IPS-20b (cell line): Measurements from ENCODE around the gene PDE1C.
"Not testable (repeated sequence)": the region's sequence is repeated elsewhere in the genome, so short reads cannot be mapped to it uniquely, and the experiment has no call there.

Source experiments
- H3K27ac ChIP-seq: one replicate; pipeline ENCODE4 v1.5.1; 2013; ENCODE audit warnings: low read length
- H3K27me3 ChIP-seq: 2 replicates; pipeline ENCODE4 v1.6.1; 2013; ENCODE audit warnings: mild to moderate bottlenecking, low read length, inconsistent platforms; ENCODE audit not compliant: insufficient read depth
- H3K36me3 ChIP-seq: 2 replicates; pipeline ENCODE4 v1.6.1; 2013; ENCODE audit warnings: low read depth, mild to moderate bottlenecking, inconsistent platforms, low read length, moderate library complexity; ENCODE audit not compliant: insufficient read depth
- H3K4me1 ChIP-seq: 2 replicates; pipeline ENCODE4 v1.6.1; 2013; ENCODE audit warnings: mild to moderate bottlenecking, control low read depth, inconsistent platforms, low read length, moderate library complexity; ENCODE audit not compliant: insufficient read depth
- H3K4me3 ChIP-seq: 2 replicates; pipeline ENCODE4 v1.5.1; 2013; ENCODE audit warnings: mild to moderate bottlenecking, low read length, inconsistent platforms
- H3K9ac ChIP-seq: 2 replicates; pipeline ENCODE4 v1.6.1; 2013; ENCODE audit warnings: low read depth, mild to moderate bottlenecking, inconsistent platforms, low read length, moderate library complexity
- H3K9me3 ChIP-seq: 2 replicates; pipeline ENCODE4 v1.6.1; 2013; ENCODE audit warnings: mild to moderate bottlenecking, low read depth, low read length, inconsistent platforms; ENCODE audit not compliant: insufficient read depth

PDE1C gene

DNA sequence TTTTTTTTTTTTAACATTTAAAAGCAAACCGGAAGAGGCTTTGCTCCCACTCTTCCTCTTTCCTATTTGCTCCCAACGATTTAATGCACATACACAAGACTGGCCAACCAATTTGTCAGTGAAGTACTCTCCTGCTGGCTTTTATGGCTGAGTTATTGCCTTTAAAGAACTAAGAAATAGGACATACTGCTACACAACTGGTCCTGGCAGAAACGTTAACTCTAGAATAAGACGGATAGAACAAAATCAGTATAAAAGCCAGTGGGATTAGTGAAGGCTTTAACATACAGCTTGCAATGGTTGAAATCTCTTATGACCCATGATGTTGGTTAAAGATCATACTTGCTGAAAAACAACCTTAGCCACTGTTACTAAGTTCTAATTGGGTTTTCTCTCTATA is 47.2 kb downstream of the PDE1C start:
- Histone ChIP-seq H3K9ac (no peak overlapping the region), H3K9me3 (no peaks in the 10 kb centered on the region; the same call in 1 of the 2 replicates), H3K4me3 (no peak overlapping the region), H3K4me1 (no peaks in the 10 kb centered on the region), H3K27ac (no peak overlapping the region), H3K27me3 (no peaks in the 10 kb centered on the region), H3K36me3 (no peaks in the 10 kb centered on the region)

DNA sequence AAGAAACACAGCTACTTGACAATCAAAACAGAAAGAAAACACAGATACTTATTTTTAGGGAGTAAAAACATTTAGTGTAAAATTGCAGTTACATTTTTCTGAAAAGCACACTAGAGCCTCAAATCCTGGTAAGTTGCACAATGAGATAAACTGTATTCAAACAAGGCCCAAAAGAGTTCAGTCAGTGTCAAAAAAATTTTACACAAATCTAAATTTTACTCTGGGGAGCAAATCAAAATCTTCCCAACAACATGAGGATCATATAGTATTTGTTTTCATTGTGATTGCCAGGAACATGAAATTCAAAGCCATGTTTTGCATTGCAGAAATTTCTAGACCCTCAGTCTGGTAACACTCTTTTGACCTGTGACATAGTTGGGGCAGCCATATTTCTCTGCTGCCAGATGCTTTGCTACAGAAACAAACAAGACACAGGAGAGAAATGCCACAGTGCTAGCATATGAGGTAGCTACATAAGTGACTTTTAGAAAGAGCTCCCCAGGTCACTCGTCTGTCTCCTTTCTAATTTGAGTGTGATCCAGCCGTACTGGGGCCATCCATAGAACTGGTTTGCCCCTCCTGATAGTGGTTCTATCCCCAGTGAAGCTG is 49.6 kb downstream of the PDE1C start:
- H3K9ac ChIP-seq: no peak overlapping the region
- H3K9me3 ChIP-seq: no peaks in the 10 kb centered on the region; the same call in 1 of the 2 replicates
- no peak overlapping the region for H3K27ac ChIP-seq
- no peaks in the 10 kb centered on the region for H3K4me1 ChIP-seq
- H3K36me3 ChIP-seq: no peaks in the 10 kb centered on the region
- H3K27me3 ChIP-seq: no peaks in the 10 kb centered on the region
- no peak overlapping the region for H3K4me3 ChIP-seq

DNA sequence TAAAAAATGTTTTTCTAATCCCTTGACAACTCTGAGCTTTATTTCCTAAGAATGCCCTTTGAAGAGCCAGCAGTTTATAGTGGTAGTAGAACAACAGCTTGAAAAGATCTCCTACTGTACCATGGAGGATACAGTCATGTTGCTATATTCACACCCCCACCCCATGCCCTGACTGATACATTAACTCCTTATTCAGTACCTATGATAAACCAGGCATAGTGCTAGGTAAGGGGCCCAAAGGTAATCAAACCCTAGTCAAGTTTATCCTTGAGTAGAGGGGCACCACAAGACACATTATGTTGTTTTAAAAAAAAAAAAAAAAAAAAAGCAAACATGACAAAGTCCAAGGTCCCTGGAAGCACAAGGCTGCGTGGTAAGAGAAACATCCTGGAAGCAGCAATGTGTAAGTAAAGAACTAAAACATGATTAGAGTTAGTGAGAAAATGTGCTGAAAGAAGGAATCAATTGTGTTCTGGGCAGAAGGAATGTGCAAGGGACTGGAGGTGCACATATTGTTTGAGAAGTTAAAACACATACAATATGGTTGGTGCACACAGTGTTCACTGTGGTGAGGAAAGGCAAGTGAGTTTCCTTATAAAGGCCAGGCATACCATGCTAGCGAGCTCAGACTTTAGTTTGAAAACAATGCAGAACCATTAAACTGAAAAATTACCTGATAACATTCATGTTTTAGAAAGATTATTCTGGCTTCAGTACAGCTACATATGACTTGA is 51.2 kb downstream of the PDE1C start:
- H3K36me3 ChIP-seq: no peaks in the 10 kb centered on the region
- no peak overlapping the region for H3K4me3 ChIP-seq
- no peaks in the 10 kb centered on the region; the same call in 1 of the 2 replicates for H3K9me3 ChIP-seq
- no peak overlapping the region for H3K9ac ChIP-seq
- no peak overlapping the region for H3K27ac ChIP-seq
- H3K4me1 ChIP-seq: no peaks in the 10 kb centered on the region
- H3K27me3 ChIP-seq: no peaks in the 10 kb centered on the region

DNA sequence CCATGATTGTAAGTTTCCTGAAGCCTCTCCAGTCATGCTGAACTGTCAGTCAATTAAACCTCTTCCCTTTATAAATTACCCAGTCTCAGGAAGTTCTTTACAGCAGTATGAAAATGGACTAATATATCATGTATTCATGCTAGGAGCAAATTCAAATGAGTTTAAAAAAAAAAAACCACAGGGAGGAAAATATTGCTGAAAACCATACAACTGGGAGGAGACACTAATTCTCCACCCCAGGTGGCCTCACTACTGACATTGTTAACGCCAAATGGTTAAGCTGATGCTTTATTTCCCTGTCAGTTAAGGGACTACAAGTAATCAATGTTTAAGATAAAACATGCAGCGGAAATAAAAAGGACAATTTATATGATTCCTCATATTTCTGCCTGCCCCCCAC is 55.1 kb downstream of the PDE1C start:
- Histone ChIP-seq H3K36me3 (no peaks in the 10 kb centered on the region), H3K9me3 (peaks cover 8% of the 10 kb centered on the region; the same call in 1 of the 2 replicates), H3K9ac (no peak overlapping the region), H3K27ac (no peak overlapping the region), H3K27me3 (no peaks in the 10 kb centered on the region), H3K4me3 (no peak overlapping the region), H3K4me1 (no peaks in the 10 kb centered on the region)

DNA sequence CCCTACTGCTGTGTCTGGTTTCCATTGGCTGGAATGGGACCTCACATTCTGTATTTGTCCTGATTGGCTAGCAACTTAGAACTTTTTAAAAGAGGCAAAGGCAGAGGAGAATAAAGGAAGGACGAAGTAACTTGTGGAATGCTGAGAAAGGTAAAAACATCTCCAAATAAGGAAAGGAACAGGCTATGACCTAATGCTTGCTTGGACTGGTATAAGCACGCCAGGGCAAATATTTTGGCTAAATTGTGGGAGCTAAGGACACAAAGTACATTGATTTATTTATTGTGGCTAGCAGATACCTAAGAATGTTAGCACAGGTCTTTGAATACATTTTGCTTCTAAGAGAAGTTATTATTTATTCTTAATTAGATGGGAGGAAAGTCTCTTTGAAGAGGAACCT is 56.7 kb downstream of the PDE1C start:
- H3K9me3 ChIP-seq, H3K36me3 ChIP-seq, H3K9ac ChIP-seq, H3K27me3 ChIP-seq, H3K4me1 ChIP-seq, H3K27ac ChIP-seq, H3K4me3 ChIP-seq: not testable (repeated sequence)

DNA sequence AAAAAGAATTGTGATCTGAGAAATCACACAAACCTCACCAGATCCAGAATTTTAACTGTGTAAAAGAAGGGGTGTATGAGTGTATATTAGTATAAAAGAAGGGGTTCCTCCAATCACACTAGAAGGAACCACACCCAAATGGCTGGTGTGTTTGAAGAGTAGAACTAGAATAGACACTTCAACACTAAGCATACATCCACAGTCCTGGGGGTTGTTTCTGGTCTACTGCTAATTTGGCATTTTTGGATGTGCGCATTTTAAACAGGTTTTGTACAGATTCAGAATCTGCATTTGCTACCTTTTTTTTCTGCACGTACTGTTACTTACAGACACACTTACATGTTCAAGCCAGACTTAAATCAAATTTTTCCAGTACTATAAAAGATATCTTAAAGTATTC is 64.6 kb downstream of the PDE1C start:
- no peaks in the 10 kb centered on the region for H3K36me3 ChIP-seq
- H3K27me3 ChIP-seq: no peaks in the 10 kb centered on the region

DNA sequence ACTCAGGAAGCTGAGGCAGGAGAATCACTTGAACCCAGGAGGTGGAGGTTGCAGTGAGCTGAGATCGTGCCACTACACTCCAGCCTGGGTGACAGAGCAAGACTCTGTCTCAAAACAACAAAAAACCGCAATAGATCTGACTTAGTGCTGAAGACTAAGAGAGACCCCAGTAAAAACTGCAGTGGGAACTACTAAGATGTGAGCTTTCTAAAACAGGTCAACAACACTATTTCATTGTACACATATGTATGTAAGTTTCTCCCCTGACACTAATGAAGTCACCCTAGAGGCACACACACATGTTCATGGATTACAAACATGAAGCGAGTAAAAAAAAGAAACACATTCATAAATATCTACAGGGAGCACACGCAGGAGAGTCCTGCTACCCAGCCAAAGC is 68.3 kb downstream of the PDE1C start:
- Histone ChIP-seq H3K4me1 (no peaks in the 10 kb centered on the region), H3K4me3 (no peak overlapping the region), H3K27me3 (no peaks in the 10 kb centered on the region)

More for the DNA sequence above, 64.6 kb downstream of the PDE1C start:
- Histone ChIP-seq H3K4me1 (no peaks in the 10 kb centered on the region), H3K27ac (no peak overlapping the region), H3K4me3 (no peak overlapping the region), H3K9ac (no peak overlapping the region), H3K9me3 (peaks cover 7% of the 10 kb centered on the region; the same call in 1 of the 2 replicates)

DNA sequence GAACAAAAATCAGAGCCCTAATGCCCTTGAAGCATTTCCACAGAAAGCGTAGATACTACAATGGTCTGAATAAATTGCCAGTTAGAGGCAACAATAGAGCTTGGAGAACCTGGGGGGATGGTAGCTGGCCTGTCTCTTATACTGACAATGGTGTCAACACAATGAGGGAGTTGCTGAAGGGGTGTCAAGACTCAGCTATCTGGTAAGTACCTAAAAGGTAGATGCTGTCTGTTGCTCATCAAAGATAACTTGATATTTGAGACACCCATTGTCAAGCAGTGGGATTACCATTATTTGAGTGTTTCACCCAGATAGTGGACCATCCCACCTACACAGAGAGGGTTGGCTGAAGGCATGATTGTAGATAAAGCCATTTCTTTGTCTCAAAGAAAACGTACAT is 72.8 kb downstream of the PDE1C start:
- Histone ChIP-seq H3K9ac (no peak overlapping the region), H3K4me3 (no peak overlapping the region), H3K9me3 (peaks cover 6% of the 10 kb centered on the region), H3K4me1 (no peaks in the 10 kb centered on the region), H3K36me3 (no peaks in the 10 kb centered on the region), H3K27ac (no peak overlapping the region), H3K27me3 (no peaks in the 10 kb centered on the region)

More for the DNA sequence above, 68.3 kb downstream of the PDE1C start:
- Histone ChIP-seq H3K9ac (no peak overlapping the region), H3K9me3 (peaks cover 10% of the 10 kb centered on the region), H3K36me3 (no peaks in the 10 kb centered on the region), H3K27ac (no peak overlapping the region)

DNA sequence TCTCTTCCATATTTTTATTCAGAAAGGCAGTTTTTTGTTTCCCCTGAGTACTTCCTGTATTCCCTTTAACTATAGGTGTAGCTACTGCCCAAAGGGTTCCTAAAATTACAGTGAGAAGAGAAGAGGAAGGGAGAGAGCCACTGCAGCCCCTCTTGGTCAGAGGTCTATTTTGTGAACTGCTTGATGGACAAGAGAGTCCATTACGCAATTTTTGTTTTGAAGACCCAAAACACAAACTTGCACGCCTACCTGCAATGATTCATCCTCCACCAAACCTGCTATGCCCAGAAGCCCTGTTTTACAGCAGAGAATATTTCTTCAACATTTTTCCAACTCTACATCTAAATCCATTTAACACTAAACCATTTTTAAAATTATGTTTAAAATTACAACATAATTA is 75.1 kb downstream of the PDE1C start:
- Histone ChIP-seq H3K9ac (no peak overlapping the region), H3K9me3 (peaks cover 3% of the 10 kb centered on the region; the same call in 1 of the 2 replicates), H3K27me3 (no peaks in the 10 kb centered on the region), H3K36me3 (no peaks in the 10 kb centered on the region), H3K4me3 (no peak overlapping the region), H3K27ac (no peak overlapping the region), H3K4me1 (no peaks in the 10 kb centered on the region)

DNA sequence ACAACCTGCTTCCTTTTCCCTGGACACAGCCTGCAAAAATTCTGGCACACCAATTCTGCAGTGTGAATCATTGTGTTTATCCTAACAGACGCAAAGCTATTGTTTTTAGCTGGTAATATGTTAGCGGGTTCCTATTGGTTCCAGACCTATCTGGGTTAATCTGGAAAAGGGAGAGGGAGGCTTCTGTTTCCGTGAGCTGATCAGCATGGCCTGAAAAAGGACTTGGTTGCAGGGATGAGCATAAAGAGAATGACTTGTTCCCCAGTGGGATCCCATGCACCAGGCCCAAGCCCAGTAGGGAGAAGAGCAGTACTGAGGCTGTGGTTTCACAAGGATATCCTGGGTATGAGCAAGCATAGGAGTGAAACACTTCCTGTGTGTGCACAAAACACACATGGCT is 78.4 kb downstream of the PDE1C start:
- H3K27ac ChIP-seq: no peak overlapping the region
- H3K9ac ChIP-seq: no peak overlapping the region
- H3K9me3 ChIP-seq: no peaks in the 10 kb centered on the region
- no peaks in the 10 kb centered on the region for H3K36me3 ChIP-seq
- no peaks in the 10 kb centered on the region for H3K27me3 ChIP-seq
- no peak overlapping the region for H3K4me3 ChIP-seq
- no peaks in the 10 kb centered on the region for H3K4me1 ChIP-seq

DNA sequence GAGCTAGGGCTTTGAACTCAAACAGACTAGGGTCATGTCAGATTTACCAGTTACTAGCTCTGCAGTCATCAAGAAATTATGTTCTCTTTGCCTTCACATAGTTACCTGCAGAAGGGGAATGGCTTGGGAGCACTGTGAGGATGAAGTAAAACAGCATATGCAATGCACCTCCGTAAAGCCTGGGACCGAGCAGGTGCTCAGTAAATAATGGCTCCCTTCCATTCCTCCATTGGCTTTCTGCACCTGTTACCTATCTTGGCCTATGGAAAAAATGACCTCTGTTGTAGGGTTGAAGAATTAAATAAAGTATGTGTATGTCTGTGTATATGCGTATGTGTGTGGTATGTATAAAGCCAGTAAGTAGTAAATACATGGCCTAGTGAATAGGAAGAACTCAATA is 78.8 kb downstream of the PDE1C start:
- H3K27ac ChIP-seq: no peak overlapping the region
- no peaks in the 10 kb centered on the region for H3K4me1 ChIP-seq
- no peaks in the 10 kb centered on the region for H3K9me3 ChIP-seq
- no peaks in the 10 kb centered on the region for H3K27me3 ChIP-seq
- no peak overlapping the region for H3K9ac ChIP-seq
- no peak overlapping the region for H3K4me3 ChIP-seq
- H3K36me3 ChIP-seq: no peaks in the 10 kb centered on the region

DNA sequence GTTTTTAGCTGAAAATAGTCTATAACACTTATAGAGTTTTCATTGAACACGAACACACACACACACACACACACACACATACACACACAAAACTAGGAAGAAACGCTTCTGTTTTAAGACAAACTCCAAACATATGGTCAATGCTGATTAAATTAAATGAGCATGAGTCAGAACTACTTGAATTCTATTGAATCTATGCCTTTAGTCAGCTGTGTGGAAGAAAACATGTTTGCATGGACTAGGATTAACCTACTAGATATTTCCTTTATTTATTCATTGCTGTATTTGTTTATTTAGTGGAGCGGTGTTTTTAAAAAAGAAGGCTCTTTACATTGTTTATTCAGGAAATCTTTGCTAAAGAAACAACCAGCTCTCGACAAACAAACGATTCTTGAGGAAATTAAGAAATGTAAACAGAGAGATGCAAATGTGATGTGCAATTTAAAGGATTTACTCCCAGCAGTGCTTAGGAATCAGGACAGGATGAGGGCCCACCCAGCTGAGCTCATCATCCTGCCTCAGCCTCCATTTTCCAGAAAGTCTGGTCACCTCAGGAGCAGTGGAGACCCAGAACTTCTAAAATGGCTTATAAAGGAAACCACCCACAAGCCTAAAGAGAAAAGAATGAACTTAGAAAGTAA is 83.2 kb downstream of the PDE1C start:
- no peaks in the 10 kb centered on the region for H3K27me3 ChIP-seq
- no peak overlapping the region for H3K27ac ChIP-seq
- H3K4me3 ChIP-seq: no peak overlapping the region
- no peaks in the 10 kb centered on the region for H3K4me1 ChIP-seq
- H3K9me3 ChIP-seq: no peaks in the 10 kb centered on the region
- H3K9ac ChIP-seq: no peak overlapping the region
- H3K36me3 ChIP-seq: no peaks in the 10 kb centered on the region
